Keratinocyte (primary cell): ENCODE measurements around the gene SMCO4. TPM values are rescaled to one million over a fixed set of nuclear protein-coding genes. Genes with fewer than 3 reads are reported as not detected.

Experiments
- DNase-seq: peaks from one replicate; pipeline ENCODE4 v3.0.0-alpha.2; 2011; ENCODE audit warnings: low read depth, missing footprints, low spot score
- FAIRE-seq: peaks from 2 replicates; lab custom pipeline; 2011; peaks lifted over from hg19 to GRCh38; lab: Jason Lieb, UNC
- H2AFZ ChIP-seq: 2 replicates; pipeline ENCODE4 v1.6.0; 2012; ENCODE audit warnings: low read length, control low read depth, inconsistent platforms; ENCODE audit not compliant: control insufficient read depth
- H3K27ac ChIP-seq: 2 replicates; pipeline ENCODE4 v1.5.1; 2011; ENCODE audit warnings: low read length; ENCODE audit not compliant: control insufficient read depth, insufficient read depth
- H3K27me3 ChIP-seq: 3 replicates; pipeline ENCODE4 v1.6.0; 2011; ENCODE audit warnings: low read length; ENCODE audit not compliant: control insufficient read depth, insufficient read depth; ENCODE audit errors: extremely low read depth
- H3K36me3 ChIP-seq, 2 experiments: 2 replicates in 1 of 2; 3 replicates in 1 of 2; pipeline ENCODE4 v1.5.1; 2011; ENCODE audit warnings: low read length in 2 of 2, mild to moderate bottlenecking in 1 of 2; ENCODE audit not compliant: control insufficient read depth in 2 of 2, insufficient read depth in 2 of 2; ENCODE audit errors: extremely low read depth in 1 of 2
- H3K4me1 ChIP-seq: 3 replicates; pipeline ENCODE4 v1.5.1; 2011; ENCODE audit warnings: low read length; ENCODE audit not compliant: control insufficient read depth, insufficient read depth; ENCODE audit errors: extremely low read depth
- H3K4me2 ChIP-seq: 3 replicates; pipeline ENCODE4 v1.6.0; 2011; ENCODE audit warnings: low read depth, low read length; ENCODE audit not compliant: control insufficient read depth, insufficient read depth; ENCODE audit errors: extremely low read depth
- H3K4me3 ChIP-seq, 3 experiments: fragments of 200-600 bp in 1 of 3; sonication (generic) in 1 of 3; 2 replicates in 2 of 3; 3 replicates in 1 of 3; pipeline ENCODE4 v1.5.1; 2011 to 2016; ENCODE audit warnings: low read length in 3 of 3, mild to moderate bottlenecking in 3 of 3, control low read depth in 2 of 3, inconsistent platforms in 1 of 3, low read depth in 1 of 3, mixed read lengths in 1 of 3, mixed run types in 1 of 3, moderate library complexity in 1 of 3; ENCODE audit not compliant: control insufficient read depth in 2 of 3, insufficient read depth in 2 of 3; ENCODE audit errors: extremely low read depth in 1 of 3
- H3K79me2 ChIP-seq: 2 replicates; pipeline ENCODE4 v1.6.0; 2012; ENCODE audit warnings: low read length; ENCODE audit not compliant: control insufficient read depth, insufficient read depth
- H3K9ac ChIP-seq: 3 replicates; pipeline ENCODE4 v1.6.0; 2011; ENCODE audit warnings: low read length; ENCODE audit not compliant: control insufficient read depth, insufficient read depth; ENCODE audit errors: extremely low read depth
- H3K9me1 ChIP-seq: 3 replicates; pipeline ENCODE4 v1.6.0; 2011; ENCODE audit warnings: low read length; ENCODE audit not compliant: control insufficient read depth, insufficient read depth; ENCODE audit errors: extremely low read depth
- H3K9me3 ChIP-seq: 2 replicates; pipeline ENCODE4 v1.5.1; 2012; ENCODE audit warnings: low read depth, low read length; ENCODE audit not compliant: control insufficient read depth
- H4K20me1 ChIP-seq: 3 replicates; pipeline ENCODE4 v1.6.0; 2011; ENCODE audit warnings: low read length; ENCODE audit not compliant: control insufficient read depth, insufficient read depth; ENCODE audit errors: extremely low read depth
- CTCF ChIP-seq, 3 experiments: IDR thresholded peaks in 1 of 3; conservative IDR thresholded peaks in 1 of 3; optimal IDR thresholded peaks in 1 of 3; 2 replicates in 2 of 3; 3 replicates in 1 of 3; pipeline versions ENCODE3 to v1.5.1; 2011; ENCODE audit warnings: low read length in 3 of 3, mild to moderate bottlenecking in 3 of 3, moderate library complexity in 2 of 3, control low read depth in 1 of 3, inconsistent platforms in 1 of 3; ENCODE audit not compliant: insufficient read depth in 2 of 3; ENCODE audit errors: extremely low read depth in 1 of 3
- EZH2 ChIP-seq: IDR thresholded peaks from one replicate; pipeline ENCODE4 v1.6.1; 2012; ENCODE audit warnings: inconsistent platforms, mild to moderate bottlenecking, low read length, moderate library complexity
- dilution Hi-C: fragments of 300-500 bp; cut with MboI; formaldehyde crosslinking; loops from one replicate; pipeline ENCODE4 v1.7.0; 2020; ENCODE audit warnings: low sequenced_read_pairs; ENCODE audit not compliant: extremely low pct_ligation_motif_present
- polyA plus RNA-seq, 5 experiments: library from polyadenylated mRNA; depleted of rRNA in 3 of 5; stranded (reverse) in 3 of 5; stranded (forward) in 1 of 5; unstranded in 1 of 5; fragments of >200 nt; gene quantifications; 1 replicate in 1 of 5; 2 replicates in 3 of 5; 3 replicates in 1 of 5; pipeline versions ENCODE4 v1.2.1 to v1.2.3, GENCODE V29; 2011 to 2012; ENCODE audit warnings: missing spikeins in 2 of 5, low read depth in 1 of 5, low replicate concordance in 1 of 5

SMCO4 gene
- polyA plus RNA-seq, 1 donor (not counting 4 experiments of a cell fraction or from before 2014, with no cell fraction given): 1.5 TPM

GRCh38 chr11:93563857-93564256, 20.7 kb upstream of the SMCO4 start:
- TF ChIP-seq CTCF (optimal IDR thresholded peaks at IDR 0.05 in 1 of 3, IDR thresholded peaks at IDR 0.05 in 1 of 3, conservative IDR thresholded peaks at IDR 0.05 in 1 of 3; ENCODE audit: extremely low read depth in 1 of 3, insufficient read depth in 2 of 3, low read length in 3 of 3): no peak
- no peak for TF ChIP-seq EZH2
- Histone ChIP-seq H3K4me3 (no peak overlapping the region), H3K4me1 (no peaks in the 10 kb centered on the region), H3K27me3 (no peaks in the 10 kb centered on the region), H3K9me1 (no peaks in the 10 kb centered on the region), H3K9me3 (no peaks in the 10 kb centered on the region), H3K9ac (no peak overlapping the region), H3K36me3 (no peaks in the 10 kb centered on the region), H2AFZ (no peak overlapping the region), H3K79me2 (no peaks in the 10 kb centered on the region), H4K20me1 (no peaks in the 10 kb centered on the region), H3K4me2 (no peak overlapping the region), H3K27ac (no peak overlapping the region)
- DNase-seq: no peak
- no peak for FAIRE-seq
- dilution Hi-C loops: no loop called here

GRCh38 chr11:93560199-93560932, 17.2 kb upstream of the SMCO4 start:
- TF ChIP-seq EZH2 (no peak), CTCF (optimal IDR thresholded peaks at IDR 0.05 in 1 of 3, IDR thresholded peaks at IDR 0.05 in 1 of 3, conservative IDR thresholded peaks at IDR 0.05 in 1 of 3; ENCODE audit: extremely low read depth in 1 of 3, insufficient read depth in 2 of 3, low read length in 3 of 3) (no peak)
- Histone ChIP-seq H3K79me2 (no peaks in the 10 kb centered on the region), H3K4me2 (no peak overlapping the region), H3K9me3 (no peaks in the 10 kb centered on the region), H3K4me3 (no peak overlapping the region), H3K36me3 (no peaks in the 10 kb centered on the region), H4K20me1 (no peaks in the 10 kb centered on the region), H3K9ac (no peak overlapping the region), H3K9me1 (no peaks in the 10 kb centered on the region), H2AFZ (no peak overlapping the region), H3K27ac (no peak overlapping the region), H3K4me1 (no peaks in the 10 kb centered on the region), H3K27me3 (no peaks in the 10 kb centered on the region)
- DNase-seq (no peak), FAIRE-seq (no peak)
- dilution Hi-C loops: no loop called here
